ENCODE data around the gene CD70. TPM values are rescaled to one million over a fixed set of nuclear protein-coding genes. Genes with fewer than 3 reads are reported as not detected.

Gene CD70
- total RNA-seq, 1 experiment from 2014 or later, result 2.3 TPM

GRCh38 chr19:6626764-6627163 lies 35.8 kb upstream of the CD70 start:
- TF ChIP-seq CTCF (conservative IDR thresholded peaks at IDR 0.05; ENCODE audit: low read depth, low read length), result no peak
- TF ChIP-seq EZH2phosphoT487 (IDR thresholded peaks at IDR 0.05; ENCODE audit: borderline replicate concordance, low read length), result no peak
- TF ChIP-seq EZH2 (IDR thresholded peaks at IDR 0.05; ENCODE audit: low read length, unreplicated experiment), result no peak
- no peak for DNase-seq
- H2AFZ ChIP-seq (ENCODE audit: low read length), result no peak overlapping the region
- no peaks in the 10 kb centered on the region for H3F3A ChIP-seq (ENCODE audit: low read length, unreplicated experiment)
- H3K36me3 ChIP-seq (ENCODE audit: low read depth, low read length), result no peaks in the 10 kb centered on the region
- no peaks in the 10 kb centered on the region for H3K79me2 ChIP-seq (ENCODE audit: low read length)
- peaks cover 20% of the 10 kb centered on the region for H3K9me3 ChIP-seq (ENCODE audit: low read length)
- H3K9ac ChIP-seq (ENCODE audit: low read length), result no peak overlapping the region
- no peaks in the 10 kb centered on the region for H3K9me2 ChIP-seq (replicated peaks; ENCODE audit: low read length)
- intact Hi-C loops (cut with micrococcal nuclease), result no loop called here
- no peaks in the 10 kb centered on the region for H3K27me3 ChIP-seq (ENCODE audit: low read length)
- no peaks in the 10 kb centered on the region for H4K20me1 ChIP-seq (ENCODE audit: low read length)
- ChIA-PET POLR2A (ENCODE audit: unreplicated experiment) (no interaction called here), CTCF (no interaction called here)
- no peak for ATAC-seq
- no TSS peak for BruUV-seq (replicated peaks)
- no peak overlapping the region for H3K4me3 ChIP-seq (ENCODE audit: low read length)
- H3K4me2 ChIP-seq (ENCODE audit: low read length), result no peak overlapping the region
- H3K27ac ChIP-seq (ENCODE audit: low read length), result no peak overlapping the region
- H3K4me1 ChIP-seq (ENCODE audit: insufficient read depth, low read length), result no peaks in the 10 kb centered on the region

- H3K27ac ChIP-seq (ENCODE audit: low read length), result no peak overlapping the region
- H3K9ac ChIP-seq (ENCODE audit: low read length), result no peak overlapping the region
- TF ChIP-seq EZH2 (IDR thresholded peaks at IDR 0.05; ENCODE audit: low read length, unreplicated experiment) (no peak), EZH2phosphoT487 (IDR thresholded peaks at IDR 0.05; ENCODE audit: borderline replicate concordance, low read length) (no peak), CTCF (conservative IDR thresholded peaks at IDR 0.05; ENCODE audit: low read depth, low read length) (no peak)
- H4K20me1 ChIP-seq (ENCODE audit: low read length), result no peaks in the 10 kb centered on the region
- ATAC-seq, result no peak
- no peak overlapping the region for H2AFZ ChIP-seq (ENCODE audit: low read length)
- H3K36me3 ChIP-seq (ENCODE audit: low read depth, low read length), result peaks cover 5% of the 10 kb centered on the region; the same call in 1 of the 2 replicates
- DNase-seq, result no peak
- no peak overlapping the region for H3K4me3 ChIP-seq (ENCODE audit: low read length)
- no peak overlapping the region for H3K4me2 ChIP-seq (ENCODE audit: low read length)
- no TSS peak for BruUV-seq (replicated peaks)
- peaks cover 14% of the 10 kb centered on the region for H3K9me3 ChIP-seq (ENCODE audit: low read length)
- intact Hi-C loops (cut with micrococcal nuclease), result no loop called here
- no peaks in the 10 kb centered on the region for H3K9me2 ChIP-seq (replicated peaks; ENCODE audit: low read length)
- POLR2A ChIA-PET (ENCODE audit: unreplicated experiment), result no interaction called here
- H3K79me2 ChIP-seq (ENCODE audit: low read length), result no peaks in the 10 kb centered on the region
- CTCF ChIA-PET, result no interaction called here
- no peaks in the 10 kb centered on the region for H3F3A ChIP-seq (ENCODE audit: low read length, unreplicated experiment)
- H3K4me1 ChIP-seq (ENCODE audit: insufficient read depth, low read length), result peaks cover 8% of the 10 kb centered on the region
- no peaks in the 10 kb centered on the region for H3K27me3 ChIP-seq (ENCODE audit: low read length)
These were observed 26.4 kb upstream of the CD70 start for GRCh38 chr19:6617374-6617773.

- H3K4me1 ChIP-seq (ENCODE audit: insufficient read depth, low read length), result peaks cover 20% of the 10 kb centered on the region
These were observed 25.1 kb upstream of the CD70 start for GRCh38 chr19:6616011-6616410.

More at GRCh38 chr19:6616011-6616410, 25.1 kb upstream of the CD70 start:
- ATAC-seq (no peak), DNase-seq (peak; percentile 68)
- Histone ChIP-seq H3K4me3 (ENCODE audit: low read length) (no peak overlapping the region), H3K9ac (ENCODE audit: low read length) (no peak overlapping the region), H3K36me3 (ENCODE audit: low read depth, low read length) (peaks cover 5% of the 10 kb centered on the region; the same call in 1 of the 2 replicates), H3F3A (ENCODE audit: low read length, unreplicated experiment) (peaks cover 9% of the 10 kb centered on the region), H3K9me3 (ENCODE audit: low read length) (peaks cover 11% of the 10 kb centered on the region), H4K20me1 (ENCODE audit: low read length) (no peaks in the 10 kb centered on the region), H3K27me3 (ENCODE audit: low read length) (no peaks in the 10 kb centered on the region), H2AFZ (ENCODE audit: low read length) (no peak overlapping the region), H3K27ac (ENCODE audit: low read length) (peak overlapping the region; percentile 43), H3K9me2 (replicated peaks; ENCODE audit: low read length) (no peaks in the 10 kb centered on the region), H3K4me2 (ENCODE audit: low read length) (no peak overlapping the region), H3K79me2 (ENCODE audit: low read length) (no peaks in the 10 kb centered on the region)
- ChIA-PET CTCF (no interaction called here), POLR2A (ENCODE audit: unreplicated experiment) (no interaction called here)
- intact Hi-C loops (cut with micrococcal nuclease), result no loop called here
- no TSS peak for BruUV-seq (replicated peaks)
- TF ChIP-seq CTCF (conservative IDR thresholded peaks at IDR 0.05; ENCODE audit: low read depth, low read length) (no peak), EZH2 (IDR thresholded peaks at IDR 0.05; ENCODE audit: low read length, unreplicated experiment) (no peak), EZH2phosphoT487 (IDR thresholded peaks at IDR 0.05; ENCODE audit: borderline replicate concordance, low read length) (no peak)

Measured in PC-3 (cell line).